HCT116 (cell line): ENCODE measurements around the gene WNT2. TPM values are rescaled to one million over a fixed set of nuclear protein-coding genes. Genes with fewer than 3 reads are reported as not detected.

Experiments
- ATAC-seq: fragments of 200-7000 bp; cut with Tn5 transposase; 2 replicates; pipeline ENCODE4 v1.9.1; 2020; ENCODE audit warnings: mild to moderate bottlenecking, moderate library complexity
- BruUV-seq: library from RNA; stranded (reverse); fragments of 400-500 nt; replicated peaks from 2 replicates; lab custom pipeline; 2021; lab: Mats Ljungman, UMichigan
- CTCF ChIA-PET: fragments of 300-600 bp; sonication (Branson Sonifier 250); formaldehyde crosslinking; loops from one replicate; lab custom pipeline; 2021; ENCODE audit warnings: antibody characterized with exemption; lab: Charles Lee
- POLR2A ChIA-PET: fragments of 300-600, 350-600 bp; sonication (Branson Sonifier 250); formaldehyde crosslinking; loops from one replicate; lab custom pipeline; 2021; ENCODE audit warnings: antibody characterized with exemption; lab: Charles Lee
- RAD21 ChIA-PET, 2 experiments: fragments of 300-600 bp; sonication (Branson Sonifier 250); formaldehyde crosslinking; loops; one replicate each; lab custom pipeline; 2023; ENCODE audit warnings: low total read pairs in 2 of 2; ENCODE audit not compliant: uncharacterized antibody in 2 of 2, unreplicated experiment in 2 of 2, low non-redundant PET in 1 of 2; lab: Charles Lee
- DNase-seq: peaks from one replicate; pipeline ENCODE4 v3.0.0-alpha.2; 2010; ENCODE audit warnings: low read depth, low spot score
- H2AFZ ChIP-seq: fragments of 200-600 bp; shearing (Covaris generic), sonication (generic); 2 replicates; pipeline ENCODE4 v1.6.1; 2017; ENCODE audit warnings: low read depth, mixed run types, mixed read lengths, antibody characterized with exemption, low read length; ENCODE audit not compliant: poor library complexity, severe bottlenecking
- H3K27ac ChIP-seq: 2 replicates; pipeline ENCODE4 v1.5.1; 2012; ENCODE audit warnings: low read depth, low read length
- H3K27me3 ChIP-seq: fragments of 200-600 bp; sonication (generic); 2 replicates; pipeline ENCODE4 v1.6.1; 2016; ENCODE audit warnings: mixed run types, low read length, mixed read lengths; ENCODE audit not compliant: insufficient read depth
- H3K36me3 ChIP-seq, 2 experiments: fragments of 200-500 bp in 1 of 2; fragments of 200-600 bp in 1 of 2; sonication (Bioruptor generic) in 1 of 2; sonication (generic) in 1 of 2; 2 replicates each; pipeline versions ENCODE4 v1.5.1 to v1.6.1; 2014 to 2016; ENCODE audit warnings: low read length in 2 of 2, inconsistent platforms in 1 of 2, mixed read lengths in 1 of 2, mixed run types in 1 of 2; ENCODE audit not compliant: insufficient read depth in 2 of 2, control insufficient read depth in 1 of 2
- H3K4me1 ChIP-seq, 2 experiments: fragments of 200-600 bp in 1 of 2; sonication (generic) in 1 of 2; 2 replicates each; pipeline versions ENCODE4 v1.5.1 to v1.6.1; 2012 to 2017; ENCODE audit warnings: low read length in 2 of 2, inconsistent platforms in 1 of 2, mild to moderate bottlenecking in 1 of 2, mixed read lengths in 1 of 2, mixed run types in 1 of 2, moderate library complexity in 1 of 2; ENCODE audit not compliant: insufficient read depth in 2 of 2, control insufficient read depth in 1 of 2
- H3K4me2 ChIP-seq: fragments of 200-600 bp; sonication (generic); 2 replicates; pipeline ENCODE4 v1.6.1; 2017; ENCODE audit warnings: mixed run types, low read length, mixed read lengths
- H3K4me3 ChIP-seq, 2 experiments: fragments of 200-600 bp in 1 of 2; sonication (generic) in 1 of 2; replicated peaks in 1 of 2; 2 replicates each; pipeline ENCODE4 v1.5.1; 2011 to 2016; ENCODE audit warnings: low read length in 2 of 2, control low read depth in 1 of 2, low read depth in 1 of 2, mild to moderate bottlenecking in 1 of 2, mixed read lengths in 1 of 2, mixed run types in 1 of 2
- H3K79me2 ChIP-seq: fragments of 200-600 bp; sonication (generic); 2 replicates; pipeline ENCODE4 v1.6.1; 2017; ENCODE audit warnings: mild to moderate bottlenecking, mixed run types, low read length, moderate library complexity, mixed read lengths; ENCODE audit not compliant: insufficient read depth
- H3K9ac ChIP-seq: fragments of 200-600 bp; sonication (generic); 2 replicates; pipeline ENCODE4 v1.6.1; 2016; ENCODE audit warnings: low read length, mixed read lengths
- H3K9me2 ChIP-seq: fragments of 200-600 bp; sonication (generic), shearing (Covaris generic); 2 replicates; pipeline ENCODE4 v1.6.1; 2017; ENCODE audit warnings: mixed run types, mild to moderate bottlenecking, moderate library complexity; ENCODE audit not compliant: insufficient read depth
- H3K9me3 ChIP-seq, 2 experiments: fragments of 200-500 bp in 1 of 2; fragments of 200-600 bp in 1 of 2; sonication (Bioruptor generic) in 1 of 2; sonication (generic) in 1 of 2; 2 replicates each; pipeline ENCODE4 v1.6.1; 2014 to 2017; ENCODE audit warnings: low read length in 2 of 2, mixed read lengths in 2 of 2, inconsistent platforms in 1 of 2, low read depth in 1 of 2, mild to moderate bottlenecking in 1 of 2, mixed run types in 1 of 2, moderate library complexity in 1 of 2; ENCODE audit not compliant: control insufficient read depth in 1 of 2, insufficient read depth in 1 of 2
- H4K20me1 ChIP-seq: fragments of 200-600 bp; sonication (generic), shearing (Covaris generic); 2 replicates; pipeline ENCODE4 v1.6.1; 2017; ENCODE audit warnings: mixed run types, mild to moderate bottlenecking, moderate library complexity; ENCODE audit not compliant: insufficient read depth
- CBX3 ChIP-seq: IDR thresholded peaks from 2 replicates; pipeline ENCODE4 v1.6.1; 2012; ENCODE audit warnings: low read depth
- CTCF ChIP-seq, 3 experiments: fragments of 200-600 bp in 1 of 3; sonication (generic) in 1 of 3; IDR thresholded peaks in 2 of 3; conservative IDR thresholded peaks in 1 of 3; 2 replicates each; pipeline ENCODE4 v1.5.1; 2012 to 2017; ENCODE audit warnings: low read depth in 2 of 3, low read length in 2 of 3, antibody characterized with exemption in 1 of 3, borderline replicate concordance in 1 of 3, control low read depth in 1 of 3, mild to moderate bottlenecking in 1 of 3, mixed read lengths in 1 of 3, mixed run types in 1 of 3, moderate library complexity in 1 of 3; ENCODE audit not compliant: insufficient read depth in 1 of 3
- ELF1 ChIP-seq: IDR thresholded peaks from 2 replicates; pipeline ENCODE4 v1.6.1; 2012; ENCODE audit warnings: low read depth, borderline replicate concordance
- EZH2 ChIP-seq: fragments of 200-600 bp; sonication (generic); IDR thresholded peaks from 2 replicates; pipeline ENCODE4 v1.6.1; 2017; ENCODE audit warnings: antibody characterized with exemption, mixed run types
- EZH2phosphoT487 ChIP-seq: fragments of 200-600 bp; IDR thresholded peaks from 2 replicates; pipeline ENCODE4 v1.6.1; 2018; ENCODE audit warnings: antibody characterized with exemption, borderline replicate concordance
- FOSL1 ChIP-seq: IDR thresholded peaks from 2 replicates; pipeline ENCODE4 v1.6.1; 2012; ENCODE audit warnings: low read depth
- JUND ChIP-seq: IDR thresholded peaks from 2 replicates; pipeline ENCODE4 v1.6.1; 2012
- RAD21 ChIP-seq: IDR thresholded peaks from 2 replicates; pipeline ENCODE4 v1.6.1; 2012; ENCODE audit warnings: low read depth, mild to moderate bottlenecking
- SRF ChIP-seq: IDR thresholded peaks from 2 replicates; pipeline ENCODE4 v1.6.1; 2012; ENCODE audit warnings: low read depth
- YY1 ChIP-seq: IDR thresholded peaks from 2 replicates; pipeline ENCODE4 v1.6.1; 2011; ENCODE audit warnings: low read length, low read depth, moderate library complexity, mild to moderate bottlenecking; ENCODE audit not compliant: insufficient replicate concordance; ENCODE audit errors: extremely low read depth
- ZBTB33 ChIP-seq: IDR thresholded peaks from 2 replicates; pipeline ENCODE4 v1.6.1; 2011; ENCODE audit warnings: mild to moderate bottlenecking, low read length, moderate library complexity; ENCODE audit not compliant: insufficient replicate concordance; ENCODE audit errors: extremely low read depth
- ZNF274 ChIP-seq: fragments of 200-500 bp; sonication (Bioruptor generic); IDR thresholded peaks from 2 replicates; pipeline ENCODE4 v1.6.1; 2014; ENCODE audit warnings: mild to moderate bottlenecking, low read depth, low read length, inconsistent platforms
- intact Hi-C: fragments of 100-400 bp; cut with micrococcal nuclease; formaldehyde crosslinking; loops from 2 replicates; pipeline ENCODE4 v1.10.0; 2022
- total RNA-seq: library from RNA; stranded (reverse); gene quantifications from one replicate; pipeline ENCODE4 v1.2.1, GENCODE V29; 2021; ENCODE audit not compliant: unreplicated experiment

The WNT2 gene
- total RNA-seq, 1 experiment from 2014 or later: 0.12 TPM

GRCh38 chr7:117338020-117338419, 15.2 kb upstream of the WNT2 start:
- no peak overlapping the region for H3K9ac ChIP-seq
- no peaks in the 10 kb centered on the region for H3K27me3 ChIP-seq
- ChIA-PET RAD21 (no interaction called here), CTCF (no interaction called here), POLR2A (no interaction called here)
- H4K20me1 ChIP-seq: no peaks in the 10 kb centered on the region
- no peak overlapping the region for H2AFZ ChIP-seq
- H3K4me3 ChIP-seq: no peak overlapping the region
- no peak overlapping the region for H3K4me2 ChIP-seq
- no peak for DNase-seq
- no peaks in the 10 kb centered on the region for H3K79me2 ChIP-seq
- intact Hi-C loops: no loop called here
- H3K9me3 ChIP-seq: no peaks in the 10 kb centered on the region
- BruUV-seq: no TSS peak
- no peaks in the 10 kb centered on the region for H3K9me2 ChIP-seq
- H3K27ac ChIP-seq: no peak overlapping the region
- H3K36me3 ChIP-seq: no peaks in the 10 kb centered on the region
- no peaks in the 10 kb centered on the region for H3K4me1 ChIP-seq
- TF ChIP-seq CBX3 (no peak), YY1 (no peak), ZBTB33 (no peak), EZH2 (no peak), ZNF274 (no peak), SRF (no peak), RAD21 (no peak), ELF1 (no peak)
- TF ChIP-seq, all 23 proteins: peak for 0
- ATAC-seq: no peak

- H3K9ac ChIP-seq: no peak overlapping the region
- intact Hi-C loops: no loop called here
- no peaks in the 10 kb centered on the region for H3K4me1 ChIP-seq
- no peaks in the 10 kb centered on the region; a peak in 1 of 4 replicates for H3K9me3 ChIP-seq
- no peak overlapping the region for H3K27ac ChIP-seq
- no peaks in the 10 kb centered on the region for H3K27me3 ChIP-seq
- DNase-seq: no peak
- H4K20me1 ChIP-seq: no peaks in the 10 kb centered on the region
- ChIA-PET CTCF (no interaction called here), RAD21 (no interaction called here), POLR2A (no interaction called here)
- TF ChIP-seq JUND: no peak
- TF ChIP-seq FOSL1: no peak
- TF ChIP-seq EZH2phosphoT487: no peak
- TF ChIP-seq CTCF (IDR thresholded peaks at IDR 0.05 in 2 of 3, conservative IDR thresholded peaks at IDR 0.05 in 1 of 3; ENCODE audit: borderline replicate concordance in 1 of 3, insufficient read depth in 1 of 3, low read depth in 2 of 3, low read length in 2 of 3): peak in 2 of 3 experiments; percentile 19 to 32; a peak in 2 of 6 replicates
- BruUV-seq: no TSS peak
- ATAC-seq: 0 out of 2 replicates have a peak, but pooled peaks have one; percentile 34
- no peaks in the 10 kb centered on the region for H3K9me2 ChIP-seq
- H2AFZ ChIP-seq: no peak overlapping the region
- no peaks in the 10 kb centered on the region for H3K36me3 ChIP-seq
- H3K4me2 ChIP-seq: no peak overlapping the region
- no peak overlapping the region for H3K4me3 ChIP-seq
- no peaks in the 10 kb centered on the region for H3K79me2 ChIP-seq
Observed at GRCh38 chr7:117333168-117333567, 10.3 kb upstream of the WNT2 start.
